ENCODE measurements around the gene SLC4A2. TPM values are rescaled to one million over a fixed set of nuclear protein-coding genes. Genes with fewer than 3 reads are reported as not detected.

SLC4A2 gene
- total and polyA plus RNA-seq, 7 donors = 26.5 to 39.8 (median 32.0) TPM

- Histone ChIP-seq H3K27ac (no peak overlapping the region), H3K9me3 (no peaks in the 10 kb centered on the region), H3K27me3 (ENCODE audit: insufficient read depth in 3 of 3, low read length in 2 of 3) (no peaks in the 10 kb centered on the region), H3K4me3 (peak overlapping the region; percentile 85), H3K36me3 (ENCODE audit: insufficient read depth in 1 of 2, low read depth in 1 of 2) (peaks cover 5 to 26% of the 10 kb centered on the region in 2 donors), H3K4me1 (peaks cover 34% of the 10 kb centered on the region)
- 69 to 71% (median 70%) methylated on average over 33 of the region's 33 CpGs for WGBS, 3 donors
- no peak for TF ChIP-seq CTCF (IDR thresholded peaks at IDR 0.05)
- DNase-seq (no peak), ATAC-seq (no peak)
- intact Hi-C loops (cut with DNase I) = no loop called here
Observed at GRCh38 chr7:151061213-151062110, 2.1 kb downstream of the SLC4A2 start.

GRCh38 chr7:151062111-151062398 is 2.7 kb downstream of the SLC4A2 start:
- intact Hi-C loops (cut with DNase I) = no loop called here
- WGBS, 3 donors = 77 to 79% (median 77%) methylated on average over 10 to 11 of the region's 11 CpGs
- Histone ChIP-seq H3K9me3 (no peaks in the 10 kb centered on the region), H3K36me3 (ENCODE audit: insufficient read depth in 1 of 2, low read depth in 1 of 2) (peaks cover 5 to 32% of the 10 kb centered on the region in 2 donors), H3K27me3 (ENCODE audit: insufficient read depth in 3 of 3, low read length in 2 of 3) (no peaks in the 10 kb centered on the region), H3K4me3 (peak overlapping the region; percentile 28), H3K4me1 (peaks cover 29% of the 10 kb centered on the region), H3K27ac (no peak overlapping the region)
- no peak for ATAC-seq
- no peak for TF ChIP-seq CTCF (IDR thresholded peaks at IDR 0.05)
- DNase-seq = no peak

- Histone ChIP-seq H3K4me1 (peaks cover 25% of the 10 kb centered on the region), H3K27ac (peak overlapping the region; percentile 69), H3K9me3 (no peaks in the 10 kb centered on the region), H3K4me3 (peak overlapping the region; percentile 28), H3K36me3 (ENCODE audit: insufficient read depth in 1 of 2, low read depth in 1 of 2) (peaks cover 9 to 37% of the 10 kb centered on the region in 2 donors), H3K27me3 (ENCODE audit: insufficient read depth in 3 of 3, low read length in 2 of 3) (no peaks in the 10 kb centered on the region)
- intact Hi-C loops (cut with DNase I) = no loop called here
- no peak for TF ChIP-seq CTCF (IDR thresholded peaks at IDR 0.05)
- DNase-seq (peak in 1 of 2 donors; percentile 63), ATAC-seq (peak; percentile 6 to 30 (median 14))
- WGBS, 3 donors = 59 to 68% (median 64%) methylated on average over 35 to 43 of the region's 43 CpGs
Observed at GRCh38 chr7:151062399-151063211, 3.2 kb downstream of the SLC4A2 start.

GRCh38 chr7:151063212-151063561 is 3.8 kb downstream of the SLC4A2 start:
- TF ChIP-seq CTCF (IDR thresholded peaks at IDR 0.05) = no peak
- peaks cover 12 to 43% of the 10 kb centered on the region in 2 donors for H3K36me3 ChIP-seq (ENCODE audit: insufficient read depth in 1 of 2, low read depth in 1 of 2)
- no peaks in the 10 kb centered on the region for H3K27me3 ChIP-seq (ENCODE audit: insufficient read depth in 3 of 3, low read length in 2 of 3)
- H3K4me3 ChIP-seq = peak overlapping the region; percentile 28
- peak overlapping the region; percentile 69 for H3K27ac ChIP-seq
- WGBS, 3 donors = 41 to 63% (median 46%) methylated on average over 11 of the region's 11 CpGs
- intact Hi-C loops (cut with DNase I) = no loop called here
- peak; percentile 64 to 71 for DNase-seq
- peak; percentile 7 to 31 (median 15) for ATAC-seq
- no peaks in the 10 kb centered on the region for H3K9me3 ChIP-seq
- H3K4me1 ChIP-seq = peaks cover 25% of the 10 kb centered on the region

Data from psoas muscle (tissue), 8 donors.